ENCODE measurements around the gene U2AF2.
A peak's percentile ranks its signal among the peaks of the same experiment; 100 is the strongest.

Gene U2AF2

DNA sequence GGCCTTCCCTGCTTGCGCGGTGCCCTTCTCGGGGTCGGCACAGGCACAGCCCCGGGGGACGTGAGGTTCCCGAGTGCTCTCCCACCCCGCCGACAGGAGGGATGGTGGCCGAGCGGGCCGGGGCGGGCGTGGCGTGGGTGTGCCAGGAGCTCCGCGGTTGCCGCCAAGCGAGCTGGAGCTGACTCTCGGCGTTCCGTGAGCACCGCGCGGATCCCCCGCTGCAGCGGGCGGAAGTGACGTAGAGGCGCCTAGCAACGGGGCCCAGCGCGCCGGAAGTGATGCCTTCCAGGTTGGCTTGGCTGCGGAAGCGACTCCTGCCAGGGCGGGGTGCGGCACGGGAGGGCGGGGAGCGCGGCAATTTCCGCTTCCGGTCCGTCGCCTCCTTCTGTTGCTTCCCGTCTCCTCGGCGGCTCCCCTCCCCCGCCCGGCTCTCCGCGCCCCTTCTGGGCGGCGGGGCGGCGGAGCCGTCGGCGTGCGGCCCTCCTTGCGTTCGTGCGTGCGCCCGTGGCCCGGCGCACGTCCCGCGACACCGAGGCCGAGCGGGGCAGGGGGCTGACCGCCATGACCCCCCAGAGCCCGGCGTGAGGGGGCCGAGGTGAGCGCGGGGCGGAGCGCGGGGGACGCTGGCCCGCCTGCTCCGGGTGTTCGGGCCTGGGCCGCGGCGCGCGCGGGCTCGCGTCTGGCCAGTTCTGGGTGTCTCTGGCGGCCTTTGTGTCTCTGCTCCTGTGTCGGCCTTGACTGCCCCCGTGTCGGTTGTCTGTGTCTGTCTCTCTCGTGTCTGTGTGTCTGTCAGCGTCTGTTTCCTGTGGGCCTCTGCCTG, 20.2 kb downstream of the U2AF2 start, which contains the start of gene EPN1:
TSS of gene EPN1 (plus strand) at position 386 of the 820 bp plus-strand sequence. CDS start 3,402 bp downstream, outside the sequence.
- peak; percentile 89 for DNase-seq (ENCODE audit: low spot score)

DNA sequence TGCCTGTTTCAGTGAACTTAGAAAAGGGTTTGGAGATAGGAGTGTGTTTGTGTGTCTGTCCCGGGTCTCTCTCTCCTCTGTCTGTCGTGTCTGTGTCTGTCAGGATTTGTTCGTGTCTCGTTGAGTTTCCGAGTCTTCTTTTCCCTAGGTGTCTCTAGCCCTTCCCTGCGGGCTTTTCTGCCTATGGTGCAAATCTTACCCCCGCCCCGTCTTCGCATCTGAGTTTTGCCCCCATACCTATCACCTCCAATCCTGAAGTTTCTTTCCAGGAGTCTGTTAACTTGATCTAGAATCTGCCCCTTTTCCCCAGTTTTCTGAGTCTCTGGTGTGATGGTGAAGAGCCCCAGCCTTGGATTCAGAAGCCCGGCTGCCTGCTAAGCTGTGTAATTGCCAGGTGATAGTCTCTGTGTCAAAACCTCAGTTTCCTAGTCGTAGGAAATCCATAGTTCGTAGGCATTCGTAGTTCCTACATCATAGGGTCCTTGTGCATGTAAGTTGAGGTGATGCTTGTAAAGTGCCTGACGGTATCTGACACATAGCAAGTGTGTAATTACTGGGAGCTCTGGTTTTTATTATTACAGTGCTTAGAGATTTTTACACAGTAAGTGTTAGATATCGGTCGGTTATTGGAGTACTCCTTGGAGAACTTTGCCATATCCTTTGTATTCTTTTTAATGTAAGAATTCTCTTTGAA, 21.0 kb downstream of the U2AF2 start:
- DNase-seq (ENCODE audit: low spot score): no peak

DNA sequence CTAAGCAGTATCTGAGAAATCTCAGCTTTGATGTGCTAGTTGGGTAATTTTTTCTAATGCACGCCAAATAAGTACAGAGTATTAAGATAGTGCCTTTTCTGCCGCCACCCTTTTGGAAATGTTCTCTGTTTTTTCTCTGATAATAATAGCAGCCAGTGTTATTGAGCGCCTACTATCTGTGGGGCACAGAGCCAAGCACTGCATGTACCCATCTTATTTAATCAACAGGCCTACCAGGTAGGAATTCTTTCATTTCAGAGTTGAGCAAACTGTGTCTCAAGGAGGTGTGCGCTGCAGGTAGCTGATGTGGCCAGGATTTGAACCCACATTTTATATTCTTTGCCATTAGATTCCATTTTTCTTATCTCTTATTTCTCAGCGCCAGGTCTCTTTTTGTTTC, 21.5 kb downstream of the U2AF2 start:
- DNase-seq (ENCODE audit: low spot score): no peak

DNA sequence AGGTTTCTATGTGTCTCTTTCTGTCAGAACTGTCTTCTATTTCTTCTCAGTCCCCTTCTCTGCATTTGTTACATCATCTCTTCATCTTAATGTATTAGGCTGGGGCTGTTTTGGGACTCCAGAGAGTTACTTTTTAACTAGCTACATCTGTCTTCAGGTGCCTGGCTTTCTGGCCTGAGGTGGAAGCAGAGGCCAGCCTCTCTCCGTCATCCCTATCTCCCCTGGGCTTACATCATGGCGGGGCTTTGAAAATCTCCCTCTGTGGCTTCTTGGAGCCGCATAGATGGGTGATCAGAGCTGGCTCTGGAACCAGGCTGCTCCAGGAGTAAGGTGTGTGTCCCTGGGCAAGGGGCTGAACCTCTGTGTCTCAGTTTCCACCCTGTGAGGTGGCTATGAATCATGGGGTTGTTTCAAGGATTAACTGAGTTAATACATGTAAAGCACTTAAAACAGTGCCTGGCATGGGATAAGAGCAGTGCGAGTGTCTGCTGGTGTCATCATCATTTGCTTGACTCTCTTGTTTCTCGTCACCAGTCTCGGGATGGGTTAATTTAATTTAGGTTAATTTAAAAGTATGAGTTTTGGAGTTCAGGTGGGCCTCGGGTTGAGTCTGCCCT, 22.2 kb downstream of the U2AF2 start:
- DNase-seq (ENCODE audit: low spot score): no peak

DNA sequence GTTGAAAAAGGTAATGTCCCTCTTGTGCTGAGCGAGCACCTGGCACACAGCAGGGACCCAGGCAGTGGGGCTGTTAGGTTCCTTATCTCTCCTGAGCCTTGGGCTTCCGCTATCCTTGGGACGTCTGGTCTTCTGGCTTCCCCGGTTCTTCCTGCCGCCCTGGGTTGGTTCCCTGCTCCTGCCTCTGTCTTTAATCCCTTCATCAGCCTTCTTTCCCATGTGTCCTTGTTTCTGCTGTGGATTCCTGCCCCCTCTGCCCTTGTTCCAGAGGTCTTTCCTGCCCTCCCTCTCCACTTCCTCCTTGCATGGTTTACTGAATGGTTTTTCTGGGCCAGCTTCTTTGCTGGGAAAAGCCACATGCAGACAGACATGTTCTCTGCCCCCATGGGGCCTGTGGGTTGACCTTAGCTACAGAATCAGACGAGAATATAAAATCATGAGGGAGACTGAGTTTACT, 22.8 kb downstream of the U2AF2 start:
- no peak for DNase-seq (ENCODE audit: low spot score)

DNA sequence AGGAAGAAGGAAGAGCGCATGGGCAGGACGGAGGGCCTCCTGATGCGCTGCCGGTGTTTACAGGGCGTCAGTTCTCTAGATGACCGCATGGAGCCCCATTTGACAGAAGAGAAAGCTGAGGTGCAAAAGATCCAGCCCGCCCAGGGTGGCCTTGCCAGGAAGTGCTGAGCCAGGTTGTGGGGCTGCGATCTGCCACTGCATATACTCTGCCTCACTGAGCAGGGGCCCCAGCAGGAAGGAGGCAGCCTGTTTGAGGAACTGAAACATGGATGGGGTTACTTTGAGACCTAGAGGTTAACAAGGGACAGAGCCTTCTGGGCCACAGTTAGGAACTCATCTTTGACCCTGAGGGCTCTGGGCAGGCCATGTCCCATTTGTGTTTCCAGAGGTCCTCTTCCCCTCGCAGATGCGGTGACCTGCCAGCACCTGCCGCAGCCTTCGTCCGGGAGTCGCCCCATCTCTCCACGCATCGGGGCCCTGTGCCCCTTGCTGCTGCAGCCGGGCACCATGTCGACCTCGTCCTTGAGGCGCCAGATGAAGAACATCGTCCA, 23.4 kb downstream of the U2AF2 start:
- DNase-seq (ENCODE audit: low spot score): no peak

DNA sequence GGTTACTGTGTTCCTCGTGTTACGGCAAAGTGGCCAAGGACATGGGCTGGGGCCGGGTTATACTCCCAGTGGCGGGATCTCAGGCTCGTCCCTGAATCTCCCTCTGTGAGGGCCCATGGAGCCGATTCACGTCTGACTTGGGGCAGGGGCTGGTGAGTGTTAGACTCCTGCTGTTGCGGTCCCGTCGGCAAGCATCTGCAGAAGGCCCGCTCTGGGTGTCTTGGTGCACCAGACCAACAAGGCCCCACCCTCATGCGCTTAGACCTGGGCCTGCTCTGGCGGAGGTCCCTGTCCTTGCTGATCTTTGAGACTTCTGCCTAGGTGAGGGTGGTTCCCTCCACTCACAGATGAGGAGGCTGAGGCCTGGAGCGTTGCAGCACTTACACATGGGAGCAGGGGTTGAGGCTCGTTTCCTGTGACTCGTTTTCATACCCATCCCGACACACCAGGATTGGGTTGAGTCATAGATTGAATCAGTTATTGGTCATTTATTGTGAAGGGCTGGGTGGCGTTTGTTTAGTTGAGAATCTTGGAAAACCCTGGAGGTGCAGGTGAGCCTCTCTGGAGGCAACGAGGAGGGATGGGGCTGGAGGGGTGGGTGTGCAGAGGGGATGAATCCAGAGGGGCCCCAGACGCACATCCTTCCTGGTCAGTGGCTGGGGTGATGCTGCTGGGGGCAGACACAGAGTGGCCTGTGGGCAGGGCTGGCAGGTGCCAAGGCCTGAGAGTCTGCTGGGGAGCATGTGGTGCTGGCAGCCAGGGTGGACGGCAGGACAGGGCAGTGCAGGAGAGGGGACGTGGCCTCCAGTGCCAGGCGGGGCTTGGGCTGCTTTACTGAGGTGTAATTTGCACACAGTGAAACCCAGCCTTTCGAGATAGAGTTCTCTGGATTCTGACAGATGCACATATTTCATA, 24.8 kb downstream of the U2AF2 start:
- no peak for DNase-seq (ENCODE audit: low spot score)

DNA sequence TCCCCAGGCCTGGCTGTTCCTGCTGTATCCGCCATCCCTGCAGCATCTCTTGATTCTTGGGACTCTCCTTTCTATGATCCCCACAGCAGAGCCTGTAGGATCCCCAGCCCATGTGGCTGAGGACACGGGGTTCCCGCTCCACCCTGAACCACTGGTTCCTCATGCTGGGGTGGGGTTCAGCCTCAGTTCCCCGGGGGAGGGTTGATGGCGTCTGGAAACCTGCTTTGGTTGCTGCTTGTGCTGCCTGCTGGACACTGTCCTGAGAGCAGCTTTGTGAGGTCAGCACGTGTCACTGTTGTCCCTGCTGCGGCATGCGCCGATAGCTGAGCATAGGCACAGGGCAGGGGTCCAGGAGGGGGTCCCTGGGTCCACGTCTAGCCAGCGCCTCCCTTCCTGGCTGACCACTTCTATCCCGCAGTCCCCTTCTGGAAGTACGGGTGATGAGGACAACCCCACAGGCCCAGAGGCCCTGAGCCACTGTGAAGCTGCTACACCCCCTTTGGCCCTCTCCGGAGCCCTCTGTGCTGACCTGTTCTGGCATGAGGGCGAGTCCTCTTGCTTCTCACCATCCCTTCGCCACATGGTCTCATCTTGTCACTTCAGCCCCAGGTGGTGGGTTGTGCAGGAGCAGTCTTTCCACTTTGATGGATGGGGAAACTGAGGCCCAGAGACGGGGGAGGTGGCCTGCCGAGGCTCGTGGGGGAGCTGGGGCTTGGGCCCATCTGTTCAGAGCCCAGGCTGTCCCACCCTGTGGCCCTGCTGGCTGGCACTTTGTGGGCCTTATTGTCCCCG, 25.7 kb downstream of the U2AF2 start:
- DNase-seq (ENCODE audit: low spot score): no peak

DNA sequence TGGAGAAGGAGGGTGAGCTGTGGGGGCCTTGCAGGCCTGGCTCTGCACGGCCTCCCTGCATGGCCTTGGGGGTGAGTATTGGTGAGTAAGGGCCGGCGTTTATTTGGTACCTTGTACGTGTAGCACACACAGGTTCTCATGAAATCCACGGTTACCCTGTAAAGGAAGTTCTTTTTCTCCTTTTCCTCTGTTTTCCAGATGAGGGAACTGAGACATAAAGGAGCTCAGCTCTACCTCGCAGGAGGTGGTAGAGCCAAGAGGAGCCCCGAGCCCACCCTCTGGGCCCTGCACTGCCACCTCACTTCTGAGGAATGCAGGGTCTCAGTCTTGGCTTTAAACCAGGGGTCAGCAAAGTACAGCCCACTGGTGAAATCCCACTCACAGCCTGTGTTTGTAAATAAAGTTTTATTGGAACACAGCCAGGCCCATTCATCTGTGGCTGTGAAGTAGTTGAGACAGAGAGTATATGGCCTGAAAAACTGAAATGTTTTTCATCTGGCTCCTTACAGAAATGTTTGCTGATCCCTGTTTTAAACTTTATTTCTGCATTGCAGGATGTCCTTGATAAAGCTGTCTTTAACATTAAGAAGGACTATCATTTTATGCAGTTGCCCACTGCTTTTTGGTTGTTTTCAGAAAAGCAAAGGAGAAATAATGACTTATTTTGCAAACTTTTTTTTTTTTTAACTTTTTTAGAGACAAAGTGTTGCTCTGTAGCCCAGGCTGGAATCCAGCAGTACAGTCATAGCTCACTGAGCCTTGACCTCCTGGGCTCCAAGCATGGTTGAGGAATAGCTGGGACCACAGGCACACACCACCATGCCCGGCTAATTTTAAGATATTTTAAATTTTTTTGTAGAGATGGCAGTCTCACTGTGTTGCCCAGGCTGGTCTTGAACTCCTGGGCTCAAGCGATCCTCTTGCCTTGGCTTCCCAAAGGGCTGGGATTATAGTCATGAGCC, 26.6 kb downstream of the U2AF2 start:
- DNase-seq (ENCODE audit: low spot score): no peak

DNA sequence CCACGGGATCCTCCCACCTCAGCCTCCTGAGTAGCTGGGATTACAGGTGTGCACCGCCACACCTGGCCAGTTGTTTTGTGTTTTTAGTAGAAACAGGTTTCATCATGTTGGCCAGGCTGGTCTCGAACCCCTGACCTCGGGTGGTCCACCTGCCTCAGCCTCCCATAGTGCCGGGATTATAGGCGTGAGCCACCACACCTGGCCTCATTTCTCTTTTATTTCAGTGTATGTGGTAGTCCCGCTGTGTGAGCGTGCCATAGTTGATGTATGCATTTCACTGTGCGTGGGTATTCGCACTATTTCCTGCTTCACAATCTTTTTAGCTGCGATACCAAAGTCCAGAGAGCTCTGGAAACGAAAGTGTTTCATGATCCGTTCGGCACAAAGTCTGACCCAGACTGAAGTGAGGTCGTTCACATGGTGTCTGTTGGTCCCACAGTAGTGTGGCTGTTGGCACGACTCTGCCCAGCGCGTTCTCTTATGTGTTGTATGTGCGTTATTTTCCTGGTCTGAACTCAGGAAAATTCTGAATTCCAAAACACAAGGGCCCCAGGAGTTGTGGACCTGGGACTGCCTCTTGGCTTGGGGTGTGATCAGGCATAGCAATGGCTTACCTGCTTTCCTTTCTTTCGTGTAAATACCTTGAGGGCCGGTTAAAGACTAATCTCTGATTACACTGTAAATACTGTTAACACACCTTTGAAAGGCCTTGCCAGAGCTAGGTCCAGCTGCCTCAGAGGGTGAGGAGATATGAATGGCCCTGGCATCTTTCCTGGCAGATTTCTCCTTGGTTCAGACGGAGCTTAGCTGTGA, 28.8 kb downstream of the U2AF2 start:
- DNase-seq (ENCODE audit: low spot score): no peak

DNA sequence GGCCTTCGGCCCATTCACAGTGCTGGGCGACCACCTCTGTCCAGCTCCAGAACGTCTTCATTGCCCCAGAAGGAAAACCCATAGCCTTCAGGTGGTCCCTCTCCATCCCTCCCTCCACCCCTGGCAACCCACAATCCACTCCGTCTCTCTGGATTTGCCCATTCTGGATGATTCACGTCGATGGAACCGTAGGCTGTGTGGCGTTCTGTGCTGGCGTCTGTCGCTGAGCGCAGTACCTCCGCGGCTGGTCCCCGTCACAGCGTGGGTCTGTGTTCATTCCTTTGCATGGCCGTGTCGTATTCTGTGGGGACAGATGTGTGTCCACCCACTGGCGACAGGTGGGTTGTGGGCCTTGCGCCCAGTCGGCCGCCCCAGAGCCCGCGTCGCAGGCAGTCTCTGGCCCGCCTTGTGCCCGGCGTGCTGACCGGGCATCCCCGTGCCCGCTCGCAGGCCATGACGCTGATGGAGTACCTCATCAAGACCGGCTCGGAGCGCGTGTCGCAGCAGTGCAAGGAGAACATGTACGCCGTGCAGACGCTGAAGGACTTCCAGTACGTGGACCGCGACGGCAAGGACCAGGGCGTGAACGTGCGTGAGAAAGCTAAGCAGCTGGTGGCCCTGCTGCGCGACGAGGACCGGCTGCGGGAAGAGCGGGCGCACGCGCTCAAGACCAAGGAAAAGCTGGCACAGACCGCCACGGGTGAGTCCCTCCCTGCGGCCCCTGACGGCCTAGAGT, 30.3 kb downstream of the U2AF2 start:
- DNase-seq (ENCODE audit: low spot score): no peak

DNA sequence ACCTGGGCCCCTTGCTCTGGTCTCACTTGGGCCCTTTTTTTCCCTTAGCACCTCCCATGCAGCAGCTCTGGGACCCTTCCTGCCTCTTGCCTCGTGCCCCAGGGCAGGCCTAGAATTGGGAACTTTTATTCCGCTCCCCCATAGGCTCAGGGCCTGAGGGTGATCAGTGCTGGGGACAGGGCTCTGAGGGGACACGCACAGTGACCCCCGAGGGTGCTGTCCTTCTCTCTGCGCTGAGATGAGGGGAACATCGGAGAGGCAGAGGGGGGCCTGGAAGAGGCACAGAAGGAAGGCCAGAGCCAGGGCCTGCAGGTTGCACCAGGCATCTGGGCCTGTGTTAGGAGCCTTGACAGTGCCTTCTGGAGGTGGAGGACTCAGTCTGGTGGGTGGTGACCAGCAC, 30.9 kb downstream of the U2AF2 start:
- no peak for DNase-seq (ENCODE audit: low spot score)

DNA sequence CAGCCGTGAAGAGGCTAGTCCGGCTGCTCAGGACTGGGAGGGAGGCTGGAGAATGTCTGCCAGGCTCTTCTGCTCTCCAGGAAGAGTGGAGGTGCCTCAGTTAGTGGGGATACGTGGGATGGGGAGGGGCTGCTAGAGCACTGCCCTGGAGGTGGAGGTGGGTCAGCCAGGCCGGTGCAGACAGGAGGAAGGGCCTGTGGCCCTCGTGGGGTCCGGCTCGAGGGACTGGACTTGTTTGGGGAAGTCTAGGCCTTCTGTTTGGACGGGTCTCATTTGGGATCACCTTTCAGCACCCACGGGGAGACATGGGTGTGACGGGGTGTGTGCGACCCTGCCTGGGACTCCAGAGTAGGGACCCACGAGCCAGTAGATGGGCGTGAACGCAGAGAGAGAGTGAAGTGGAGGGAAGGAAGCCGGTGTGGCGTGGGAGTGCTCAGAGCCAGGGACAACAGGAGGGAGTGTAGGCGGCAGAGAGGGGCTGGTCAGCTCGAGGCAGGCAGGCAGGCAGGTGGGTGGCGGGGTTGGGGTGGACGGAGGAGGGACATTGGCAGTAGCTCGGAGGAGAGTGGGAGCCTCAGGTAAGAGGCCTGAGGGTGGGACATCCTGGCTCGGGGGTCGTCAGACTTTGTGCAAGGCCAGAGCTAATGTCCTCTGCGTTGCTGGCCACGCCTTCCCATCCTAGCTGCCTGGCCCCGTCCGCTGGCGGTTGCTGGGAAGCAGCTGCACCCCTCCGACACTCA, 31.6 kb downstream of the U2AF2 start:
- DNase-seq (ENCODE audit: low spot score): no peak

DNA sequence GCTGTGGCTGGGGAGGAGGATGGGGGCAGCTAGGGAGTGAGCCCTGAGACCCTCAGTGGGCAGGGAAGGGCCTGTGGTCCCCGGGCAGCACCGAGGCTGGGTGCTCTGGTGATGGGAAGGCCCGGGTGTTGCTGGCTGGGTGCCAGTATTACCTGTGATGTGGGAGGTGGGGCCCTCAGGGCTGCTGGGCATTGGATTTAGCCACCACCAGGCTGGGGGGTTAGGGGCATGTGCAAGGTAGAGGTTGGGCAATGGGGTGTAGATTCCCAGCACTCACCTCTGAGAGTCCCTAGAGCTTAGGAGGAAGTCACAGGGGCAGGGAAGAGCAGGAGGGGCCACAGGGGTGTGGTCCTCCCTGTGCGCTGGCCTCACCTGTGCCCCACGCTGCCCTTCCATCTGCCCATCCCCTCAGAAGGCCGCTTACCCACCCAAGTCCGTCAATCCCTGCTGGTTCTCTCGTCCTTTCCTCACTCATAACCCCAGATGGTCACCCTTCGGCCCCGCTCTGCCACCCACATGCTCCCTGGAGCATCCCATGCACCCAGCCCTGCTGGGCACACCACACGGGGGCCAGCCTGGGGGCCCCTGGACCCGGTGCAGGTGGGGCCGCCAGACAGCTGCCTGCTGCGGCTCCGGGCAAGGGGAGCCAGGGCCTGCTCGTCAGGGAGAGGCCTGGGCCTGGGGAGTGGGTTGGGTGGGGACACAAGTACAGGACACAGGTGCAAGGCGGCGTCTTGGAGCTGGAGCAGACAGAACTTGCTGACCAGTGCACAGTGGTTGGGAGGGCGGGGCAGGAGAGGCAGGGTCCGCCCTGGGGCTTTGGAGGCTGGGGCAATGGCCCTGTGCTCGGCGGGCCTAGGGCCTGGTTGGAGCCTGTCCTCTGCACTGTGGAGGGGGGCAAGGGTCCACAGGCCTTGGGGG, 32.7 kb downstream of the U2AF2 start:
- no peak for DNase-seq (ENCODE audit: low spot score)

DNA sequence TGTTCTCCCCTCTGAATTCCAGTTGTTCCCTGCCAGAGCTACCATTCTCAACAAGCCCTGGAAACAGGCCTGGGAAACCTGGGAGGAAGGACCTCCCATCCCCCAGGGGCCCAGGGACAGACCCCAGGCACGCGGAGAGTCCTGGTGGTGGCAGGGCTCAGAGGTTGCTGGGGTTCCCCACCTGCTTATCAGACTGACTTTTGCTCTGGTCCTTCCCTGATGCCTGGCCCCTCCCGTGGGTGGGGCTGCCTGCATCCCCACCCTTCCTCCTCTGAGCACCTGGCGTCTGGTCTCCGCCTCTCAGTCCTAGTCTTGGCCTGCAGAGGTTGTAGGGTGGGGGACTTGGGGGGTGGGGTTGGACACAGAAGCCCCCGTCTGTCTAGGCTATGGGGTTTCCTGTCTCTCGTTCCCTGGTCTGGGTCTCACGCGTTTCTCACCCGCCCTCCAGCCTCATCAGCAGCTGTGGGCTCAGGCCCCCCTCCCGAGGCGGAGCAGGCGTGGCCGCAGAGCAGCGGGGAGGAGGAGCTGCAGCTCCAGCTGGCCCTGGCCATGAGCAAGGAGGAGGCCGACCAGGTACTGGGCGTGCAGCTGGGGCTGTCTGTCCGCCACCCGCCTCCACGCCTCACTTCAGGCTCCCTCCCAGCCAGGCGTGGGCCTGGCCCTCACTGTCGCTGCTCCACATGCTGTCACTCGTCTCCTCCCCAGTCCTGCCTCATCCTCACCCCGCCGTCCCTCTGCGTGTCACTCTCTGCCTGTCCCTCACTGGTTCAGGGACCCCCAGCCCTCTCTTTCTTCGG, 33.8 kb downstream of the U2AF2 start:
- peak; percentile 52 for DNase-seq (ENCODE audit: low spot score)
